ENCODE measurements around the gene KLHL7. TPM values are rescaled to one million over a fixed set of nuclear protein-coding genes. Genes with fewer than 3 reads are reported as not detected.

The KLHL7 gene
- total and polyA plus RNA-seq, 2 donors (not counting 3 experiments of a cell fraction or from before 2014, with no cell fraction given), result 21.3 to 32.1 TPM

GRCh38 chr7:23213755-23214154 lies 108.2 kb downstream of the KLHL7 start:
- no TSS peak for BruUV-seq (replicated peaks)
- ChIA-PET POLR2A (no interaction called here), CTCF (interaction anchor here (1.2 to 1.6 kb wide), 2 partner anchors 9 to 10 kb away, joined by 6 read pairs; no protein-coding TSS in a partner anchor)
- dilution Hi-C loops (cut with MboI; ENCODE audit: extremely low pct_ligation_motif_present, low sequenced_read_pairs) (no loop called here), intact Hi-C loops (cut with micrococcal nuclease) (no loop called here)
- no peaks in the 10 kb centered on the region for H3K36me3 ChIP-seq (ENCODE audit: control insufficient read depth in 2 of 2, extremely low read depth in 1 of 2, insufficient read depth in 2 of 2, low read length in 2 of 2)
- H3K4me3 ChIP-seq (replicated peaks in 1 of 3; ENCODE audit: insufficient read depth in 1 of 3, low read depth in 1 of 3, low read length in 3 of 3), result no peak overlapping the region
- no peaks in the 10 kb centered on the region for H3K4me1 ChIP-seq (ENCODE audit: control insufficient read depth, extremely low read depth, insufficient read depth, low read length)
- H3K27me3 ChIP-seq (ENCODE audit: control insufficient read depth in 2 of 2, insufficient read depth in 2 of 2, low read length in 2 of 2), result peaks cover 5 to 7% of the 10 kb centered on the region in 2 experiments
- no peak overlapping the region for H3K9ac ChIP-seq (replicated peaks; ENCODE audit: extremely low read depth, insufficient read depth, low read length)
- H3K9me3 ChIP-seq (replicated peaks; ENCODE audit: control insufficient read depth, insufficient read depth, low read length), result no peaks in the 10 kb centered on the region
- DNase-seq (ENCODE audit: low read depth, low spot score), result no peak
- no peaks in the 10 kb centered on the region for H3K9me1 ChIP-seq (replicated peaks; ENCODE audit: control insufficient read depth, extremely low read depth, insufficient read depth, low read length)
- no peak overlapping the region for H2AFZ ChIP-seq (ENCODE audit: low read depth, low read length)
- H3K79me2 ChIP-seq (ENCODE audit: control insufficient read depth, insufficient read depth, low read length), result no peaks in the 10 kb centered on the region
- TF ChIP-seq EZH2 (IDR thresholded peaks at IDR 0.05; ENCODE audit: borderline replicate concordance, low read depth, low read length, severe bottlenecking), result no peak
- TF ChIP-seq GATA2 (IDR thresholded peaks at IDR 0.05; ENCODE audit: insufficient read depth, insufficient read length, low read depth, low read length), result no peak
- TF ChIP-seq MYC (IDR thresholded peaks at IDR 0.05; ENCODE audit: low read depth, low read length), result no peak
- TF ChIP-seq FOS (IDR thresholded peaks at IDR 0.05; ENCODE audit: borderline replicate concordance, insufficient read depth, low read length), result no peak
- TF ChIP-seq, protein P1, sequence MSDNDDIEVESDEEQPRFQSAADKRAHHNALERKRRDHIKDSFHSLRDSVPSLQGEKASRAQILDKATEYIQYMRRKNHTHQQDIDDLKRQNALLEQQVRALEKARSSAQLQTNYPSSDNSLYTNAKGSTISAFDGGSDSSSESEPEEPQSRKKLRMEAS (IDR thresholded peaks at IDR 0.05; ENCODE audit: insufficient read depth, insufficient read length), result no peak
- TF ChIP-seq CTCF (IDR thresholded peaks at IDR 0.05; ENCODE audit: extremely low read depth in 1 of 2, insufficient read depth in 1 of 2, low read depth in 1 of 2, low read length in 2 of 2), result no peak
- no peak for TF ChIP-seq JUN (IDR thresholded peaks at IDR 0.05; ENCODE audit: borderline replicate concordance, insufficient read depth, insufficient read length, low read depth)
- no peak for TF ChIP-seq POLR2AphosphoS5 (IDR thresholded peaks at IDR 0.05; ENCODE audit: insufficient read depth, low read depth, low read length)
- H3K27ac ChIP-seq (ENCODE audit: insufficient read depth, low read depth, low read length), result no peak overlapping the region
- no peak overlapping the region for H3K4me2 ChIP-seq (ENCODE audit: insufficient read depth, low read length)
- no peak for FAIRE-seq
- no peaks in the 10 kb centered on the region for H4K20me1 ChIP-seq (replicated peaks; ENCODE audit: control insufficient read depth, extremely low read depth, insufficient read depth, low read length)
